Measurements from ENCODE around the gene DEFB108B.
"Not testable (repeated sequence)": the region's sequence is repeated elsewhere in the genome, so short reads cannot be mapped to it uniquely, and the experiment has no call there.

- TF ChIP-seq CTCF, EZH2 (IDR thresholded peaks at IDR 0.05): not testable (repeated sequence)
Measured at GRCh38 chr11:71853895-71854294, 20.9 kb downstream of the DEFB108B start.
